ENCODE data around the gene SNX20. TPM values are rescaled to one million over a fixed set of nuclear protein-coding genes. Genes with fewer than 3 reads are reported as not detected.

SNX20 gene
- total RNA-seq, 1 donor from 2014 or later, result not detected

GRCh38 chr16:50677351-50677750 is 3.8 kb downstream of the SNX20 start:
- Mint-ChIP-seq H3K36me3 (peaks cover 2% of the 10 kb centered on the region), H3K9me3 (peaks cover 5% of the 10 kb centered on the region), H3K4me1 (no peaks in the 10 kb centered on the region), H3K4me3 (no peak overlapping the region), H3K27me3 (ENCODE audit: low read depth) (no peaks in the 10 kb centered on the region), H3K27ac (no peak overlapping the region)
- peak; percentile 30 for TF ChIP-seq CTCF (IDR thresholded peaks at IDR 0.05; ENCODE audit: unreplicated experiment)
- no peak for DNase-seq (ENCODE audit: low spot score in 2 of 2, unreplicated experiment in 2 of 2)

- no peak for TF ChIP-seq CTCF (IDR thresholded peaks at IDR 0.05; ENCODE audit: unreplicated experiment)
- H3K27ac Mint-ChIP-seq, result no peak overlapping the region
- H3K36me3 Mint-ChIP-seq, result peaks cover 5% of the 10 kb centered on the region
- H3K27me3 Mint-ChIP-seq (ENCODE audit: low read depth), result no peaks in the 10 kb centered on the region
- no peak overlapping the region for H3K4me3 Mint-ChIP-seq
- DNase-seq (ENCODE audit: low spot score in 2 of 2, unreplicated experiment in 2 of 2), result no peak
- peaks cover 9% of the 10 kb centered on the region for H3K9me3 Mint-ChIP-seq
- H3K4me1 Mint-ChIP-seq, result no peaks in the 10 kb centered on the region
These were observed 4.4 kb downstream of the SNX20 start for GRCh38 chr16:50676684-50677225.

GRCh38 chr16:50675686-50676610 is 5.2 kb downstream of the SNX20 start:
- Mint-ChIP-seq H3K36me3 (peaks cover 11% of the 10 kb centered on the region), H3K4me1 (no peaks in the 10 kb centered on the region), H3K27me3 (ENCODE audit: low read depth) (no peaks in the 10 kb centered on the region), H3K4me3 (no peak overlapping the region), H3K27ac (no peak overlapping the region), H3K9me3 (peaks cover 16% of the 10 kb centered on the region)
- no peak for TF ChIP-seq CTCF (IDR thresholded peaks at IDR 0.05; ENCODE audit: unreplicated experiment)
- DNase-seq (ENCODE audit: low spot score in 2 of 2, unreplicated experiment in 2 of 2), result no peak

GRCh38 chr16:50674831-50675230 is 6.3 kb downstream of the SNX20 start:
- DNase-seq (ENCODE audit: low spot score in 2 of 2, unreplicated experiment in 2 of 2), result no peak
- Mint-ChIP-seq H3K27ac (no peak overlapping the region), H3K27me3 (ENCODE audit: low read depth) (no peaks in the 10 kb centered on the region), H3K4me1 (no peaks in the 10 kb centered on the region), H3K9me3 (peaks cover 16% of the 10 kb centered on the region), H3K36me3 (peaks cover 11% of the 10 kb centered on the region), H3K4me3 (no peak overlapping the region)
- no peak for TF ChIP-seq CTCF (IDR thresholded peaks at IDR 0.05; ENCODE audit: unreplicated experiment)

GRCh38 chr16:50673496-50674275 is 7.4 kb downstream of the SNX20 start:
- Mint-ChIP-seq H3K27ac (no peak overlapping the region), H3K9me3 (peaks cover 16% of the 10 kb centered on the region), H3K4me1 (no peaks in the 10 kb centered on the region), H3K4me3 (no peak overlapping the region), H3K36me3 (peaks cover 11% of the 10 kb centered on the region), H3K27me3 (ENCODE audit: low read depth) (no peaks in the 10 kb centered on the region)
- no peak for TF ChIP-seq CTCF (IDR thresholded peaks at IDR 0.05; ENCODE audit: unreplicated experiment)
- DNase-seq (ENCODE audit: low spot score in 2 of 2, unreplicated experiment in 2 of 2), result no peak
